Stimulated activated CD8-positive, alpha-beta memory T cell treated with anti-CD3 and anti-CD28 coated beads, Interleukin-2, amount 100 ng/mL, for 48 hours (primary cell): ENCODE measurements around the gene TEKT5.

Experiments used
- DNase-seq, 2 donors: peaks; one replicate each; pipeline ENCODE4 v3.0.0-alpha.2; 2020; ENCODE audit warnings: low read depth in 2 of 2

Gene TEKT5

GRCh38 chr16:10579965-10580882 is 114.5 kb downstream of the TEKT5 start, which contains the start of gene EMP2:
Gene EMP2 (minus strand): TSS chr16:10580598. CDS start chr16:10547617, 32,981 bp downstream.
- no peak for DNase-seq

- no peak for DNase-seq
These were observed 115.2 kb downstream of the TEKT5 start for GRCh38 chr16:10579575-10579964.

GRCh38 chr16:10578474-10579316 is 116.0 kb downstream of the TEKT5 start:
- DNase-seq = no peak
